ENCODE results near the gene ADAM8. TPM values are rescaled to one million over a fixed set of nuclear protein-coding genes. Genes with fewer than 3 reads are reported as not detected.

The ADAM8 gene
- total and polyA plus RNA-seq, 8 donors, result 2.0 to 9.8 (median 6.2) TPM

DNA sequence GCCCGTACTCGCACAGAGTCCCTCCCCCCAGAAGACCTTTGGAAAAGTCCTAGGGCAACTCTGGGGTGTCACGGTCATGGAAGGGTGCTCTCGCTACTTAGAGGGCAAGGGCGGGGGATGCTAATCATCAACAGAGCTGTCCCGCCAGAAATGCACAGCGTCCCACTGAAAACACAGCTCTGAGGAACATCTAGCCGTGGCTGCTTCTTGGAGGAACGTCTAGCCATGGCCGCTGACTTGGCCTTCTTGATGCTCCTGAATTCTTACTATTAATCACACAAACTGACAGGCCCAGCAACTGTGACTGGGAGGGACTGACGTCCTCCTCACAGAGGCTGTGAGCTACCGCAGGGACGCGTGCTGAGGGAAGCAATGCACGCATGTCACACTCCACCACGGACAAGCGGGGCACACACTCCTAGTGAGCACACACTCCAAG is 30.3 kb upstream of the ADAM8 start:
- intact Hi-C loops (cut with DNase I), result no loop called here
- peak overlapping the region in 1 of 4 donors; percentile 91 for H3K4me3 ChIP-seq
- DNase-seq (peak in 2 of 6 donors; percentile 35 to 48), ATAC-seq (no peak), FAIRE-seq (no peak)
- H3K9me3 ChIP-seq, result no peaks in the 10 kb centered on the region
- H3K4me1 ChIP-seq, result peaks cover 10 to 20% (median 15%) of the 10 kb centered on the region in 3 donors
- TF ChIP-seq, protein P1, sequence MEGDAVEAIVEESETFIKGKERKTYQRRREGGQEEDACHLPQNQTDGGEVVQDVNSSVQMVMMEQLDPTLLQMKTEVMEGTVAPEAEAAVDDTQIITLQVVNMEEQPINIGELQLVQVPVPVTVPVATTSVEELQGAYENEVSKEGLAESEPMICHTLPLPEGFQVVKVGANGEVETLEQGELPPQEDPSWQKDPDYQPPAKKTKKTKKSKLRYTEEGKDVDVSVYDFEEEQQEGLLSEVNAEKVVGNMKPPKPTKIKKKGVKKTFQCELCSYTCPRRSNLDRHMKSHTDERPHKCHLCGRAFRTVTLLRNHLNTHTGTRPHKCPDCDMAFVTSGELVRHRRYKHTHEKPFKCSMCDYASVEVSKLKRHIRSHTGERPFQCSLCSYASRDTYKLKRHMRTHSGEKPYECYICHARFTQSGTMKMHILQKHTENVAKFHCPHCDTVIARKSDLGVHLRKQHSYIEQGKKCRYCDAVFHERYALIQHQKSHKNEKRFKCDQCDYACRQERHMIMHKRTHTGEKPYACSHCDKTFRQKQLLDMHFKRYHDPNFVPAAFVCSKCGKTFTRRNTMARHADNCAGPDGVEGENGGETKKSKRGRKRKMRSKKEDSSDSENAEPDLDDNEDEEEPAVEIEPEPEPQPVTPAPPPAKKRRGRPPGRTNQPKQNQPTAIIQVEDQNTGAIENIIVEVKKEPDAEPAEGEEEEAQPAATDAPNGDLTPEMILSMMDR (IDR thresholded peaks at IDR 0.05), result no peak
- WGBS, 2 donors, result 72 to 79% methylated on average over 17 of the region's 17 CpGs
- H3K36me3 ChIP-seq, result peaks cover 0 to 9% (median 0%) of the 10 kb centered on the region in 3 donors
- H3K27me3 ChIP-seq, result no peaks in the 10 kb centered on the region
- no peak overlapping the region for H3K27ac ChIP-seq

DNA sequence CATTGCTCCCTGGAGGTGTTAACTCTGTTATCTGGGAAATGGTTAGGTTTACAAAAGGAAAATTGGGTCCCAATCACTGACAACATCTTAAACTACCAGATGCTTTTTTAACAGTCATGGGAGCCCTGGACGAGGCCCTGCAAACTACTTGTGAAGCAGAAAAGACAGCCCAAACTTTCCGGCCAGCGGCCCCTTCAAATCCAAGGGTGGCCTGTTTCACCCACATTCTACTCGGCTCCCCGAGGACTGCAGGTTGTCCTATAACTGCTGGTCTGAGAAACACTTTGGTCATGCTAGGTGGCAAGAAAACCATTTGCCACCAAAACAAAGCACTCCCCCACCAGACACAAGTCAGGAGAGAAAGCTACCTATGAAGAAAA is 29.4 kb upstream of the ADAM8 start:
- H3K27me3 ChIP-seq, result no peaks in the 10 kb centered on the region
- intact Hi-C loops (cut with DNase I), result no loop called here
- ATAC-seq (no peak), DNase-seq (peak in 1 of 6 donors; percentile 11), FAIRE-seq (no peak)
- H3K4me1 ChIP-seq, result peaks cover 10 to 20% (median 15%) of the 10 kb centered on the region in 3 donors
- H3K4me3 ChIP-seq, result no peak overlapping the region
- TF ChIP-seq, protein P1 (IDR thresholded peaks at IDR 0.05), result no peak
- no peaks in the 10 kb centered on the region for H3K9me3 ChIP-seq
- 90 to 92% methylated on average over 5 of the region's 5 CpGs for WGBS, 2 donors
- H3K27ac ChIP-seq, result peak overlapping the region in 2 of 4 donors; percentile 36 to 58
- H3K36me3 ChIP-seq, result peaks cover 0 to 6% (median 0%) of the 10 kb centered on the region in 3 donors

DNA sequence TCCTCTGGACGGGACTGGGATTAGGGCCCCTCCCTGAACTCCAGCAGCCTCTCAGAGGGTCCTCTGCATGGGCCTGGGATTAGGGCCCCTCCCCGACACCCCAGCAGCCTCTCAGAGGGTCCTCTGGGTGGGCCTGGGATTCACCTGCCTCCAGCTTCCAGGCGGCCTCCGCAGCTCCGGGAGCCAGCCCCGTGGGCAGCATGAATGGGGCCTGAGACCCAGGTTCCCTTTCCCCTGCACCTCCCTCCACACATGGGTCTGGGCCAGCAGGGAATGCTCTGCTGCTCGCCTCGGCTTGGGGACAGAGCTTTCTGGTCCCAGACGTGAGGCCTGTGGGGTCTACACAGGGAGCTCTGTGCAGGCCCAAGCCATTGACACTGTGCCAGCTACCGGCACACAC is 26.5 kb upstream of the ADAM8 start:
- peaks cover 8 to 14% (median 9%) of the 10 kb centered on the region in 3 donors for H3K4me1 ChIP-seq
- H3K4me3 ChIP-seq, result no peak overlapping the region
- FAIRE-seq (no peak), ATAC-seq (no peak), DNase-seq (peak in 2 of 6 donors; percentile 27 to 57)
- peaks cover 0 to 32% (median 14%) of the 10 kb centered on the region in 3 donors for H3K36me3 ChIP-seq
- intact Hi-C loops (cut with DNase I), result no loop called here
- TF ChIP-seq, protein P1 (IDR thresholded peaks at IDR 0.05), result no peak
- 86 to 89% methylated on average over 8 to 10 of the region's 10 CpGs for WGBS, 2 donors
- no peaks in the 10 kb centered on the region for H3K27me3 ChIP-seq
- H3K27ac ChIP-seq, result no peak overlapping the region
- H3K9me3 ChIP-seq, result no peaks in the 10 kb centered on the region

DNA sequence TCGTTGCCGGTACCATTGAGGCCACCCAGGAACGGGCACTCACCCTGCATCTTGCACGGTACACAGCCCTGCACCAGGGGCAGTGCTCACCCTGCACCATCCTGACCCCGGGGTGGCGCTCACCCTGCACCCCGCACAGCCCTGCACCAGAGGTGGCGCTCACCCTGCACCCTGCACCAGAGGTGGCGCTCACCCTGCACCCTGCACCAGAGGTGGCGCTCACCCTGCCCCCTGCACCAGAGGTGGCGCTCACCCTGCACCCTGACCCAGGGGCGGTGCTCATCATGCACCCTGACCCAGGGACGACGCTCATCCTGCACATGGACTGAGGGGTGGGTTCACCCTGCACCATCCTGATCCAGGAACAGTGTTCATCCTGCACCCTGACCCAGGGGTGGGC is 25.6 kb upstream of the ADAM8 start:
- H3K9me3 ChIP-seq, result no peaks in the 10 kb centered on the region
- peak in 1 of 6 donors; percentile 51 for DNase-seq
- FAIRE-seq, result no peak

DNA sequence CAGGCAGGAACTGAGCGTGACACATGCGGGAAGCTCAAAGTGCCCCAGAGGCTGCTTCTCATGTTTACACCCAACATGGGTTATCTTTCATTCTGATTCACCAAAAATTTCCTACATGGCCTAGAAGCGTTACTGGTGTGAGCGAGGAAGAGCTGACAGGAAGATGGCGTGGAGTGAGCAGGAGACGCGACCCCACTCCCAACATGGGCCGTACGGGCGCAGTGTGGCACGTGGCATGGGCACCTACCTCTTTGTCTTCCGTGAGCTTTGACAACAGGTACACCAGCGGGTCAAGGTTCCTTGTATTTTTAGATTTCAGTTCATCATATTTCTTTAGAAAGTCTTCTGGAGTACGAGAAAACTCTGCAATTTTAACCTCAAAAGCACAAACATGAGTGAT is 23.1 kb upstream of the ADAM8 start:
- Histone ChIP-seq H3K27me3 (no peaks in the 10 kb centered on the region), H3K27ac (no peak overlapping the region), H3K4me1 (no peaks in the 10 kb centered on the region), H3K9me3 (no peaks in the 10 kb centered on the region), H3K36me3 (peaks cover 0 to 63% (median 39%) of the 10 kb centered on the region in 3 donors), H3K4me3 (no peak overlapping the region)
- FAIRE-seq, result no peak
- TF ChIP-seq, protein P1 (IDR thresholded peaks at IDR 0.05), result no peak
- intact Hi-C loops (cut with DNase I), result no loop called here
- WGBS, 2 donors, result 93 to 94% methylated on average over 14 of the region's 14 CpGs
- ATAC-seq, result no peak
- peak in 1 of 6 donors; percentile 26 for DNase-seq

More for the DNA sequence above, 25.6 kb upstream of the ADAM8 start:
- no peak for ATAC-seq
- Histone ChIP-seq H3K27me3 (no peaks in the 10 kb centered on the region), H3K4me3 (no peak overlapping the region), H3K27ac (no peak overlapping the region), H3K36me3 (peaks cover 0 to 41% (median 23%) of the 10 kb centered on the region in 3 donors), H3K4me1 (peaks cover 4 to 10% (median 6%) of the 10 kb centered on the region in 3 donors)
- TF ChIP-seq, protein P1 (IDR thresholded peaks at IDR 0.05), result no peak
- intact Hi-C loops (cut with DNase I), result no loop called here
- 96 to 97% methylated on average over 14 of the region's 14 CpGs for WGBS, 2 donors

All from pancreas (tissue), 10 donors.